Heart right ventricle (tissue), 16 donors: ENCODE measurements around the gene FBL. TPM values are rescaled to one million over a fixed set of nuclear protein-coding genes. Genes with fewer than 3 reads are reported as not detected.

Experiments
- ATAC-seq, 8 donors: fragments of 200-7000 bp; cut with Tn5 transposase; one replicate each; pipeline ENCODE4 v1.9.1; 2020; ENCODE audit warnings: mild to moderate bottlenecking in 8 of 8, moderate library complexity in 8 of 8, moderate number of reproducible peaks in 1 of 8
- DNase-seq, 2 donors: peaks; one replicate each; pipeline ENCODE4 v3.0.0-alpha.2; 2020
- H3K27ac ChIP-seq, 10 donors: fragments of 200-600 bp; sonication (generic) in 2 of 10; one replicate each; pipeline versions ENCODE4 v1.5.0 to v1.8.0; 2020 to 2022; ENCODE audit warnings: mild to moderate bottlenecking in 3 of 10
- H3K27me3 ChIP-seq, 7 donors: fragments of 200-600 bp; one replicate each; pipeline ENCODE4 v1.8.0; 2021 to 2022; ENCODE audit warnings: mild to moderate bottlenecking in 2 of 7
- H3K36me3 ChIP-seq, 9 donors: fragments of 200-600 bp; sonication (generic) in 1 of 9; one replicate each; pipeline versions ENCODE4 v1.5.0 to v1.8.0; 2020 to 2022; ENCODE audit warnings: mild to moderate bottlenecking in 2 of 9
- H3K4me1 ChIP-seq, 9 donors: fragments of 200-600 bp; sonication (generic) in 1 of 9; one replicate each; pipeline versions ENCODE4 v1.5.0 to v1.8.0; 2020 to 2022; ENCODE audit warnings: mild to moderate bottlenecking in 4 of 9
- H3K4me3 ChIP-seq, 10 donors: fragments of 200-600 bp; sonication (generic) in 2 of 10; one replicate each; pipeline versions ENCODE4 v1.5.0 to v1.8.0; 2020 to 2022; ENCODE audit warnings: mild to moderate bottlenecking in 7 of 10, moderate library complexity in 2 of 10
- H3K9me3 ChIP-seq, 11 donors: fragments of 200-600 bp in 10 of 11; sonication (generic) in 2 of 11; one replicate each; pipeline versions ENCODE4 v1.5.0 to v1.8.0; 2013 to 2022; ENCODE audit warnings: mild to moderate bottlenecking in 2 of 11, control low read depth in 1 of 11, moderate library complexity in 1 of 11
- WGBS, 2 donors: extraction: QIAGEN DNeasy Blood & Tissue Kit; methylation state at CpG; one replicate each; pipeline ENCODE4 v1.1.7; 2013; ENCODE audit warnings: inconsistent platforms in 1 of 2; 5-methylcytosine and 5-hydroxymethylcytosine counted together
- intact Hi-C, 10 donors: fragments of 100-400 bp; cut with DNase I; formaldehyde crosslinking; loops; one replicate each; pipeline versions ENCODE4 v1.11.1 to v1.14.2; 2022
- polyA plus RNA-seq, 2 donors: library from polyadenylated mRNA; stranded (reverse); fragments of 200-250 nt; gene quantifications; one replicate each; pipeline ENCODE4 v1.2.3, GENCODE V29; 2013
- total RNA-seq, 10 donors: library from RNA; stranded (reverse); fragmentation: NEBNext Ultra II Directional in 3 of 10; extraction: Animal tissue kit (Norgen Biotek cat#: 25700) in 3 of 10; gene quantifications; one replicate each; pipeline versions ENCODE4 v1.2.1 to v1.2.4, GENCODE V29; 2021 to 2023
- TF ChIP-seq, protein P1 (sequence below), 9 donors: fragments of 200-600 bp; sonication (generic) in 2 of 9; IDR thresholded peaks; one replicate each; pipeline versions ENCODE4 v1.5.0 to v1.8.0; 2021 to 2022; ENCODE audit warnings: antibody characterized with exemption in 9 of 9, mild to moderate bottlenecking in 5 of 9, moderate library complexity in 1 of 9
- donor health status: Arrhythmogenic right ventricular cardiomyopathy.
- donor health status: ischemic (EF 13 %, LVEDD 7.1; RV severe dilation, severe dysfunction).
- donor health status: healthy with polysubstance abuse.
- donor health status: DM: no; HTN: yes; CAD: no.
- donor health status: DM: no; HTN: no; CAD: no.
- donor health status: ischemic (EF 25% LVEDD 6.9; RV normal size, moderate dysfunction).
- donor health status: ischemic (EF 25% LVEDD 5.7; RV mildly dilated, moderate dysfunction).
- donor health status: healthy.
- donor health status: DM: yes; HTN: yes; CAD: no.
- donor health status: Ischemic cardiomyopathy.
- donor health status: ischemic (EF 35%, LVEDD 5.7; RV mildly dilated, moderate dysfunction).
- donor health status: nonischemic (EF 11% LVEDD 7.7; RV severe dilation, severe dysfunction).
- donor health status: DM: yes; HTN: yes; CAD: no.
- donor health status: PGD.
- donor health status: ischemic (EF 29% LVEDD 5.4; RV normal size, mild dysfunction).
- donor health status: nonischemic (EF 23%, LVEDD 6.1; RV moderate dilation, normal function).

The FBL gene
- total and polyA plus RNA-seq, 12 donors, result 52.7 to 192 (median 73.9) TPM

GRCh38 chr19:39823686-39824085, 22.5 kb downstream of the FBL start:
- intact Hi-C loops, result loop anchor here in 2 of 10 donors (1.0 kb wide), 1 partner anchor 10 kb away; no protein-coding TSS in a partner anchor
- peak overlapping the region; percentile 72 to 94 (median 79) for H3K4me3 ChIP-seq
- 11 to 16% methylated on average over 7 of the region's 7 CpGs for WGBS, 2 donors
- no peaks in the 10 kb centered on the region for H3K9me3 ChIP-seq
- ATAC-seq (peak in 3 of 8 donors; percentile 17 to 22 (median 21)), DNase-seq (no peak)
- H3K27me3 ChIP-seq, result no peaks in the 10 kb centered on the region
- peaks cover 0 to 22% (median 12%) of the 10 kb centered on the region in 9 donors for H3K4me1 ChIP-seq
- TF ChIP-seq, protein P1, sequence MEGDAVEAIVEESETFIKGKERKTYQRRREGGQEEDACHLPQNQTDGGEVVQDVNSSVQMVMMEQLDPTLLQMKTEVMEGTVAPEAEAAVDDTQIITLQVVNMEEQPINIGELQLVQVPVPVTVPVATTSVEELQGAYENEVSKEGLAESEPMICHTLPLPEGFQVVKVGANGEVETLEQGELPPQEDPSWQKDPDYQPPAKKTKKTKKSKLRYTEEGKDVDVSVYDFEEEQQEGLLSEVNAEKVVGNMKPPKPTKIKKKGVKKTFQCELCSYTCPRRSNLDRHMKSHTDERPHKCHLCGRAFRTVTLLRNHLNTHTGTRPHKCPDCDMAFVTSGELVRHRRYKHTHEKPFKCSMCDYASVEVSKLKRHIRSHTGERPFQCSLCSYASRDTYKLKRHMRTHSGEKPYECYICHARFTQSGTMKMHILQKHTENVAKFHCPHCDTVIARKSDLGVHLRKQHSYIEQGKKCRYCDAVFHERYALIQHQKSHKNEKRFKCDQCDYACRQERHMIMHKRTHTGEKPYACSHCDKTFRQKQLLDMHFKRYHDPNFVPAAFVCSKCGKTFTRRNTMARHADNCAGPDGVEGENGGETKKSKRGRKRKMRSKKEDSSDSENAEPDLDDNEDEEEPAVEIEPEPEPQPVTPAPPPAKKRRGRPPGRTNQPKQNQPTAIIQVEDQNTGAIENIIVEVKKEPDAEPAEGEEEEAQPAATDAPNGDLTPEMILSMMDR (IDR thresholded peaks at IDR 0.05), result no peak
- peak overlapping the region in 9 of 10 donors; percentile 69 to 87 (median 77) for H3K27ac ChIP-seq
- H3K36me3 ChIP-seq, result peaks cover 0 to 45% (median 25%) of the 10 kb centered on the region in 9 donors

DNA sequence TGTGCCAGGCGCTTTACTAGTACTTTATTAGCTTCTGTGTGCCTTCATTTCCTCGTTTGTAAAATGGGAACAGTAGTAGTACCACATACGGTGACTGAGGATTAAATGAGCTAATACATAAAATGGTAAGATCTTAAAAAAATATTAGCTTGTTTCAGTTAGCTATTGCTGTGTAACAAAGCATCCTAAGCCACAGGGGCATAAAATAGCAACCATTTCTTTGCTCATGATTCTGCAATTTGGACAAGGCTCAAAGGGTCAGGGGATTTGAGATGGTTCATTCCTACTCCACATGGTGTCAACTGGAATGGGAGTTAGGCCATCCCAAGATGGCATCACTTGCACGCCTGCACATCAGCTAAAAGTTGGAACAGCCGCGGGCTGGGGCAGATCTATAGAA, 25.5 kb downstream of the FBL start:
- TF ChIP-seq, protein P1 (IDR thresholded peaks at IDR 0.05), result no peak

DNA sequence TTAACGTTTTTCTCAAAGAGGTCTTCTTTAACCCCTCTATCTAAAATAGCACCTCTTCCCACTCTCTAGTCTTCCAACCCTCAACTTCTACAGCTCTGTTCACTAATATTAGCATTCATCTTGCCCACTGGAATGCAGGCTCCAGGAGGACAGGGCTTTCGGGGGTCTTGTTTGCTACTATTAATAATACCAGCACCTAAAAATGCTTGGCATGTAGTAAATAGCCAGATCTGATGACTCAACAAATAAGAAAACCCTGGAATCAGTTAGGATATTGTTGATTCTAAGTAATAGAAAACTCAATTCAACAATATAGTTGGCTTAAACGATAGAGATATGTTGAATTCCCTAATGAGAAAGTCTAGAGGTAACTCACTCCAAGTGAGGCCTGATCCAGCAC, 26.4 kb downstream of the FBL start:
- H3K4me1 ChIP-seq, result peaks cover 0 to 35% (median 13%) of the 10 kb centered on the region in 9 donors
- no peaks in the 10 kb centered on the region for H3K9me3 ChIP-seq
- DNase-seq, result no peak
- WGBS, 2 donors, result 88 to 92% methylated on average over 3 of the region's 3 CpGs
- intact Hi-C loops, result no loop called here
- H3K4me3 ChIP-seq, result no peak overlapping the region
- TF ChIP-seq, protein P1 (IDR thresholded peaks at IDR 0.05), result no peak
- H3K27me3 ChIP-seq, result no peaks in the 10 kb centered on the region
- no peak overlapping the region for H3K27ac ChIP-seq
- H3K36me3 ChIP-seq, result peaks cover 0 to 22% (median 0%) of the 10 kb centered on the region in 9 donors
- ATAC-seq, result no peak

More for the DNA sequence above, 25.5 kb downstream of the FBL start:
- Histone ChIP-seq H3K9me3 (no peaks in the 10 kb centered on the region), H3K4me3 (no peak overlapping the region), H3K27me3 (no peaks in the 10 kb centered on the region), H3K27ac (no peak overlapping the region), H3K4me1 (peaks cover 0 to 39% (median 15%) of the 10 kb centered on the region in 9 donors), H3K36me3 (peaks cover 0 to 28% (median 4%) of the 10 kb centered on the region in 9 donors)
- DNase-seq, result no peak
- intact Hi-C loops, result no loop called here
- WGBS, 2 donors, result 95 to 96% methylated on average over 6 of the region's 6 CpGs
- ATAC-seq, result no peak

- no peak overlapping the region for H3K27ac ChIP-seq
- TF ChIP-seq, protein P1 (IDR thresholded peaks at IDR 0.05), result no peak
Measured at GRCh38 chr19:39818626-39819097, 27.5 kb downstream of the FBL start.

More at GRCh38 chr19:39818626-39819097, 27.5 kb downstream of the FBL start:
- Histone ChIP-seq H3K4me1 (peaks cover 0 to 29% (median 9%) of the 10 kb centered on the region in 9 donors), H3K4me3 (no peak overlapping the region), H3K9me3 (no peaks in the 10 kb centered on the region), H3K36me3 (peaks cover 0 to 22% (median 0%) of the 10 kb centered on the region in 9 donors), H3K27me3 (no peaks in the 10 kb centered on the region)
- intact Hi-C loops, result no loop called here
- 91 to 92% methylated on average over 4 of the region's 4 CpGs for WGBS, 2 donors
- DNase-seq (no peak), ATAC-seq (no peak)
